ENCODE data around the gene PHLDA1. TPM values are rescaled to one million over a fixed set of nuclear protein-coding genes. Genes with fewer than 3 reads are reported as not detected.

PHLDA1 gene
- total RNA-seq, 1 experiment from 2014 or later: 4.9 TPM

DNA sequence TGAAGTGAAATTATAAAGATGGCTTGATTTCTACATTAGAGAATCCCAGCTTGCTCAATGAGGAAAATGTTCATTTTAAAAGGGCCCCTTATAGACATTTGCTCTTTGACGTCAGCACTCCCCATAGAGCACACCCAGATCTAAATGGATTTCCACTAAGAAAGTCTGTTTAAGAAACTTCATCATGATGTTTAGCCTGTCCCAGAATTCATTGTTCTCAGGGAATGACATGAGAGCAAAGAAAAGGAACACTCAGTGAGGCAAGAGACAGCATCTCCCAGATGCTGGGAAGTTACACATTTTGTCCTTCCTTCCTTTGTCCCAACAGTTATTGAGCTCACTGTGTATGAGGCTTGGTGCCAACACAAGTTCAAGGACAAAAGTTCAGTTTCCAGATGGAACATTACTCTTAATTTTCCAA is 4.9 kb downstream of the PHLDA1 start:
- no peak for DNase-seq (ENCODE audit: low spot score)
- H3K36me3 ChIP-seq (ENCODE audit: insufficient read depth, low read length, poor library complexity, severe bottlenecking): no peaks in the 10 kb centered on the region
- CTCF ChIA-PET: no interaction called here
- H3K4me3 ChIP-seq (ENCODE audit: low read depth, low read length, poor library complexity, severe bottlenecking): no peak overlapping the region
- no TSS peak for BruUV-seq (replicated peaks)
- no peak overlapping the region for H3K27ac ChIP-seq (ENCODE audit: low read depth, low read length, poor library complexity, severe bottlenecking)
- intact Hi-C loops (cut with micrococcal nuclease; ENCODE audit: unreplicated experiment): no loop called here
- H3K27me3 ChIP-seq (replicated peaks; ENCODE audit: insufficient read depth, low read depth, low read length, poor library complexity): no peaks in the 10 kb centered on the region
- POLR2A ChIA-PET (ENCODE audit: low non-redundant PET): no interaction called here
- H3K4me1 ChIP-seq (ENCODE audit: insufficient read depth, low read length, poor library complexity, severe bottlenecking): peaks cover 10% of the 10 kb centered on the region
- TF ChIP-seq CTCF (conservative IDR thresholded peaks at IDR 0.05; ENCODE audit: low read depth, low read length): no peak
- no peak for TF ChIP-seq EZH2 (IDR thresholded peaks at IDR 0.05; ENCODE audit: borderline replicate concordance, low read depth, low read length, poor library complexity, severe bottlenecking)
- H3K9me3 ChIP-seq (ENCODE audit: low read depth, low read length, poor library complexity, severe bottlenecking): no peaks in the 10 kb centered on the region

GRCh38 chr12:76025601-76026575 is 5.7 kb downstream of the PHLDA1 start:
- ChIA-PET CTCF (no interaction called here), POLR2A (ENCODE audit: low non-redundant PET) (no interaction called here)
- BruUV-seq (replicated peaks): no TSS peak
- Histone ChIP-seq H3K4me1 (ENCODE audit: insufficient read depth, low read length, poor library complexity, severe bottlenecking) (peaks cover 16% of the 10 kb centered on the region), H3K27ac (ENCODE audit: low read depth, low read length, poor library complexity, severe bottlenecking) (no peak overlapping the region), H3K36me3 (ENCODE audit: insufficient read depth, low read length, poor library complexity, severe bottlenecking) (no peaks in the 10 kb centered on the region), H3K4me3 (ENCODE audit: low read depth, low read length, poor library complexity, severe bottlenecking) (no peak overlapping the region), H3K27me3 (replicated peaks; ENCODE audit: insufficient read depth, low read depth, low read length, poor library complexity) (no peaks in the 10 kb centered on the region), H3K9me3 (ENCODE audit: low read depth, low read length, poor library complexity, severe bottlenecking) (no peaks in the 10 kb centered on the region)
- TF ChIP-seq EZH2 (IDR thresholded peaks at IDR 0.05; ENCODE audit: borderline replicate concordance, low read depth, low read length, poor library complexity, severe bottlenecking): no peak
- no peak for TF ChIP-seq CTCF (conservative IDR thresholded peaks at IDR 0.05; ENCODE audit: low read depth, low read length)
- DNase-seq (ENCODE audit: low spot score): no peak
- intact Hi-C loops (cut with micrococcal nuclease; ENCODE audit: unreplicated experiment): no loop called here

- intact Hi-C loops (cut with micrococcal nuclease; ENCODE audit: unreplicated experiment): loop anchor here (5.0 kb wide), 1 partner anchor 48 kb away; no protein-coding TSS in a partner anchor
- ChIA-PET POLR2A (ENCODE audit: low non-redundant PET) (no interaction called here), CTCF (no interaction called here)
- Histone ChIP-seq H3K27ac (ENCODE audit: low read depth, low read length, poor library complexity, severe bottlenecking) (no peak overlapping the region), H3K27me3 (replicated peaks; ENCODE audit: insufficient read depth, low read depth, low read length, poor library complexity) (no peaks in the 10 kb centered on the region), H3K4me3 (ENCODE audit: low read depth, low read length, poor library complexity, severe bottlenecking) (no peak overlapping the region), H3K4me1 (ENCODE audit: insufficient read depth, low read length, poor library complexity, severe bottlenecking) (peaks cover 25% of the 10 kb centered on the region), H3K9me3 (ENCODE audit: low read depth, low read length, poor library complexity, severe bottlenecking) (no peaks in the 10 kb centered on the region), H3K36me3 (ENCODE audit: insufficient read depth, low read length, poor library complexity, severe bottlenecking) (no peaks in the 10 kb centered on the region)
- BruUV-seq (replicated peaks): no TSS peak
- peak; percentile 64 for DNase-seq (ENCODE audit: low spot score)
- TF ChIP-seq EZH2 (IDR thresholded peaks at IDR 0.05; ENCODE audit: borderline replicate concordance, low read depth, low read length, poor library complexity, severe bottlenecking): no peak
- no peak for TF ChIP-seq CTCF (conservative IDR thresholded peaks at IDR 0.05; ENCODE audit: low read depth, low read length)
Observed at GRCh38 chr12:76024942-76025600, 6.5 kb downstream of the PHLDA1 start.
